Endothelial cell of umbilical vein (primary cell): Measurements from ENCODE around the gene USP6NL. TPM values are rescaled to one million over a fixed set of nuclear protein-coding genes. Genes with fewer than 3 reads are reported as not detected.

Experiments used
- BruUV-seq: library from RNA; stranded (reverse); fragments of 400-500 nt; replicated peaks from 2 replicates; lab custom pipeline; 2021; lab: Mats Ljungman, UMichigan
- CTCF ChIA-PET: fragments of 300-600, 350-600 bp; sonication (Branson Sonifier 250); formaldehyde crosslinking; loops from one replicate; lab custom pipeline; 2021; ENCODE audit warnings: antibody characterized with exemption, inconsistent platforms; lab: Charles Lee
- POLR2A ChIA-PET: fragments of 300-600, 350-600 bp; sonication (Branson Sonifier 250); formaldehyde crosslinking; loops from one replicate; lab custom pipeline; 2021; ENCODE audit warnings: antibody characterized with exemption, inconsistent platforms; lab: Charles Lee
- DNase-seq: peaks from one replicate; pipeline ENCODE4 v3.0.0-alpha.2; 2011; ENCODE audit warnings: low read depth, low spot score
- FAIRE-seq: peaks from 2 replicates; lab custom pipeline; 2011; peaks lifted over from hg19 to GRCh38; lab: Jason Lieb, UNC
- H2AFZ ChIP-seq: 2 replicates; pipeline ENCODE4 v1.6.0; 2012; ENCODE audit warnings: low read depth, low read length, control low read depth, inconsistent platforms
- H3K27ac ChIP-seq: 2 replicates; pipeline ENCODE4 v1.5.1; 2011; ENCODE audit warnings: low read depth, mild to moderate bottlenecking, control low read depth, low read length, moderate library complexity; ENCODE audit not compliant: insufficient read depth
- H3K27me3 ChIP-seq, 2 experiments: 2 replicates each; pipeline versions ENCODE4 v1.6.0 to v1.6.1; 2011; ENCODE audit warnings: low read length in 2 of 2, mixed read lengths in 1 of 2; ENCODE audit not compliant: control insufficient read depth in 2 of 2, insufficient read depth in 2 of 2
- H3K36me3 ChIP-seq, 2 experiments: 2 replicates in 1 of 2; 3 replicates in 1 of 2; pipeline ENCODE4 v1.5.1; 2011; ENCODE audit warnings: low read length in 2 of 2, mild to moderate bottlenecking in 1 of 2, moderate library complexity in 1 of 2; ENCODE audit not compliant: control insufficient read depth in 2 of 2, insufficient read depth in 2 of 2; ENCODE audit errors: extremely low read depth in 1 of 2
- H3K4me1 ChIP-seq: 3 replicates; pipeline ENCODE4 v1.5.1; 2011; ENCODE audit warnings: mild to moderate bottlenecking, low read length; ENCODE audit not compliant: control insufficient read depth, insufficient read depth; ENCODE audit errors: extremely low read depth
- H3K4me2 ChIP-seq: 2 replicates; pipeline ENCODE4 v1.6.1; 2011; ENCODE audit warnings: low read length, control low read depth, mixed read lengths; ENCODE audit not compliant: insufficient read depth
- H3K4me3 ChIP-seq, 3 experiments: fragments of 200-600 bp in 1 of 3; sonication (generic), shearing (Covaris generic) in 1 of 3; replicated peaks in 1 of 3; 2 replicates each; pipeline ENCODE4 v1.5.1; 2011 to 2016; ENCODE audit warnings: control low read depth in 3 of 3, low read length in 3 of 3, mild to moderate bottlenecking in 2 of 3, inconsistent platforms in 1 of 3, low read depth in 1 of 3, moderate library complexity in 1 of 3; ENCODE audit not compliant: insufficient read depth in 1 of 3
- H3K79me2 ChIP-seq: 2 replicates; pipeline ENCODE4 v1.6.0; 2012; ENCODE audit warnings: low read length, inconsistent platforms; ENCODE audit not compliant: control insufficient read depth, insufficient read depth
- H3K9ac ChIP-seq: replicated peaks from 2 replicates; pipeline ENCODE3; 2011; ENCODE audit warnings: low read length, control low read depth; ENCODE audit not compliant: insufficient read depth; ENCODE audit errors: extremely low read depth
- H3K9me1 ChIP-seq: replicated peaks from 3 replicates; pipeline ENCODE4 v1.6.0; 2011; ENCODE audit warnings: mild to moderate bottlenecking, low read length; ENCODE audit not compliant: control insufficient read depth, insufficient read depth; ENCODE audit errors: extremely low read depth
- H3K9me3 ChIP-seq: replicated peaks from 2 replicates; pipeline ENCODE4 v1.5.1; 2012; ENCODE audit warnings: low read length, inconsistent platforms; ENCODE audit not compliant: control insufficient read depth, insufficient read depth
- H4K20me1 ChIP-seq: replicated peaks from 2 replicates; pipeline ENCODE3; 2011; ENCODE audit warnings: mild to moderate bottlenecking, low read length; ENCODE audit not compliant: control insufficient read depth, insufficient read depth; ENCODE audit errors: extremely low read depth
- CTCF ChIP-seq, 2 donors: IDR thresholded peaks; 1 replicate in 1 of 2; 2 replicates in 1 of 2; pipeline ENCODE4 v1.5.1; 2011; ENCODE audit warnings: low read length in 2 of 2, mild to moderate bottlenecking in 2 of 2, moderate library complexity in 2 of 2, control low read depth in 1 of 2, inconsistent platforms in 1 of 2, low read depth in 1 of 2; ENCODE audit not compliant: insufficient read depth in 1 of 2; ENCODE audit errors: extremely low read depth in 1 of 2
- EZH2 ChIP-seq: IDR thresholded peaks from 2 replicates; pipeline ENCODE4 v1.6.1; 2012; ENCODE audit warnings: borderline replicate concordance, low read depth, mild to moderate bottlenecking, moderate library complexity, low read length, inconsistent platforms; ENCODE audit not compliant: severe bottlenecking
- FOS ChIP-seq: IDR thresholded peaks from 2 replicates; pipeline ENCODE4 v1.6.1; 2011; ENCODE audit warnings: mild to moderate bottlenecking, low read length, moderate library complexity, borderline replicate concordance; ENCODE audit not compliant: insufficient read depth
- GATA2 ChIP-seq: IDR thresholded peaks from 2 replicates; pipeline ENCODE4 v1.7.0; 2011; ENCODE audit warnings: low read depth, mild to moderate bottlenecking, moderate library complexity, mixed read lengths, low read length; ENCODE audit not compliant: insufficient read length, insufficient read depth
- JUN ChIP-seq: IDR thresholded peaks from 2 replicates; pipeline ENCODE4 v1.6.1; 2011; ENCODE audit warnings: borderline replicate concordance, low read depth; ENCODE audit not compliant: insufficient read length, insufficient read depth
- MAX ChIP-seq: IDR thresholded peaks from 2 replicates; pipeline ENCODE4 v1.6.1; 2011; ENCODE audit not compliant: insufficient read depth, insufficient read length
- MYC ChIP-seq: IDR thresholded peaks from one replicate; pipeline ENCODE4 v1.6.1; 2011; ENCODE audit warnings: mild to moderate bottlenecking, low read depth, low read length
- POLR2A ChIP-seq: IDR thresholded peaks from 2 replicates; pipeline ENCODE4 v1.6.1; 2012; ENCODE audit warnings: low read depth, mild to moderate bottlenecking, control low read depth, low read length
- POLR2AphosphoS5 ChIP-seq: IDR thresholded peaks from 2 replicates; pipeline ENCODE4 v1.6.1; 2012; ENCODE audit warnings: low read depth, mild to moderate bottlenecking, control low read depth, low read length, moderate library complexity; ENCODE audit not compliant: insufficient read depth
- dilution Hi-C: fragments of 300-500 bp; cut with MboI; formaldehyde crosslinking; loops from one replicate; pipeline ENCODE4 v1.15.0; 2019; ENCODE audit warnings: low sequenced_read_pairs; ENCODE audit not compliant: extremely low pct_ligation_motif_present
- intact Hi-C: fragments of 100-400 bp; cut with micrococcal nuclease; formaldehyde crosslinking; loops from one replicate; pipeline ENCODE4 v1.10.0; 2022
- polyA plus RNA-seq, 4 experiments: library from polyadenylated mRNA; depleted of rRNA in 3 of 4; stranded (reverse) in 3 of 4; unstranded in 1 of 4; fragments of >200 nt; gene quantifications; 2 replicates each; pipeline versions ENCODE4 v1.2.1 to v1.2.3, GENCODE V29; 2011 to 2012; ENCODE audit warnings: missing spikeins in 1 of 4
- total RNA-seq: library from RNA; stranded (reverse); gene quantifications from 2 replicates; pipeline ENCODE4 v1.2.3, GENCODE V29; 2021

Gene USP6NL
- total and polyA plus RNA-seq, 2 donors (not counting 3 experiments of a cell fraction or from before 2014, with no cell fraction given) = 13.5 to 29.2 TPM

- no peak for TF ChIP-seq CTCF (IDR thresholded peaks at IDR 0.05; ENCODE audit: extremely low read depth in 1 of 2, insufficient read depth in 1 of 2, low read depth in 1 of 2, low read length in 2 of 2)
- no peak for TF ChIP-seq JUN
- no peak for TF ChIP-seq MAX
- TF ChIP-seq POLR2A = no peak
- TF ChIP-seq POLR2AphosphoS5 = no peak
- TF ChIP-seq GATA2 = no peak
- TF ChIP-seq FOS = no peak
- no peak for TF ChIP-seq EZH2
- no peak for TF ChIP-seq MYC
- Histone ChIP-seq H3K4me3 (no peak overlapping the region), H3K4me1 (no peaks in the 10 kb centered on the region), H3K4me2 (no peak overlapping the region), H4K20me1 (peaks cover 13% of the 10 kb centered on the region), H3K9ac (no peak overlapping the region), H3K27ac (no peak overlapping the region), H3K27me3 (no peaks in the 10 kb centered on the region), H3K36me3 (no peaks in the 10 kb centered on the region), H3K79me2 (peaks cover 47% of the 10 kb centered on the region), H3K9me1 (no peaks in the 10 kb centered on the region), H3K9me3 (no peaks in the 10 kb centered on the region), H2AFZ (no peak overlapping the region)
- CTCF ChIA-PET = interaction anchor here (1.0 to 1.5 kb wide), 3 partner anchors 10 to 189 kb away, joined by 3 to 4 read pairs (median 4); no protein-coding TSS in a partner anchor
- intact Hi-C loops = no loop called here
- dilution Hi-C loops = no loop called here
- POLR2A ChIA-PET = no interaction called here
- no peak for DNase-seq
- no peak for FAIRE-seq
- no TSS peak for BruUV-seq
Observed at GRCh38 chr10:11568578-11568977, 42.9 kb downstream of the USP6NL start.
